SH-SY5Y (cell line): ENCODE data around the gene TREML2.

ENCODE experiments used
- GATA2 ChIP-seq: IDR thresholded peaks from 2 replicates; pipeline ENCODE4 v1.6.1; 2011; ENCODE audit warnings: mild to moderate bottlenecking, low read depth, low read length
- GATA3 ChIP-seq: IDR thresholded peaks from 2 replicates; pipeline ENCODE4 v1.6.1; 2011; ENCODE audit warnings: low read depth, mild to moderate bottlenecking, low read length, moderate library complexity

DNA sequence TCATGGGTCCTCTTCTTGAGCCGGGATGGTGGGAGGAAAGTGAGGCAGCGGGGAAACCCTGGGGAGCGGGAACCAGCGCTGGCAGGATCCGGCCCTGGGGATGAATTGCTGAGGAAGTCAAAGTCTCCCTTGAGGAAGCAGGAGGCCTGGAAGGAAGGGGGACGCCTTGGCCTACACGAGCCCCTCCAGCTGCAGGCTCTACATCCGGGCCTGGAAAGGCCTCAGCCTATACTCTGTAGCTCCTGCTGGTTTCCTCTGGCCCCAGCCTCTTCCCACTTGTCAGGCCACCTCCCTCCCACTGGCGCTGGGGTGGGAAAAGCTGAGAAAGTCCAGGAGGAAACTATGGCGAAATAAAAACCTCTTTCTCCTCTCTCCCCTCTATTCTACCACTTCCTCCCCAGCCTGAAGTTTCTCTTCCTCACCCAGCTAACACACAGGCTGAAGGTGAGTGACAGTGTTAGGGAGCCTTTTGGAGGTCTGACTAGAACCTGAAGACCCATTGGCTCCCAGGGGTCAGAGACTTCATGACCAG is 14.9 kb downstream of the TREML2 start:
- TF ChIP-seq GATA3 (no peak), GATA2 (no peak)
